PC-3 (cell line): ENCODE results near the gene HSD17B13.

Experiments used
- CTCF ChIP-seq: fragments of 300-600 bp; sonication (generic); conservative IDR thresholded peaks from 2 replicates; pipeline ENCODE4 v1.5.1; 2017; ENCODE audit warnings: antibody characterized with exemption, low read depth, mild to moderate bottlenecking, low read length
- EZH2 ChIP-seq: fragments of 300-600 bp; sonication (generic); IDR thresholded peaks from one replicate; pipeline ENCODE4 v1.6.1; 2017; ENCODE audit warnings: antibody characterized with exemption, mild to moderate bottlenecking, low read length; ENCODE audit not compliant: unreplicated experiment

- TF ChIP-seq CTCF, result no peak
- no peak for TF ChIP-seq EZH2
Measured at GRCh38 chr4:87330761-87331160, 8.1 kb upstream of the HSD17B13 start.
